ENCODE measurements around the gene GXYLT2. TPM values are rescaled to one million over a fixed set of nuclear protein-coding genes. Genes with fewer than 3 reads are reported as not detected.

Gene GXYLT2
- total and polyA plus RNA-seq, 2 donors (not counting 1 experiment from before 2014, with no cell fraction given) = 6.6 to 25.9 TPM

GRCh38 chr3:72930754-72931153 lies 42.9 kb downstream of the GXYLT2 start:
- no peaks in the 10 kb centered on the region for H3K4me1 ChIP-seq (ENCODE audit: control insufficient read depth, extremely low read depth, insufficient read depth, low read length)

GRCh38 chr3:72932416-72932815 lies 44.6 kb downstream of the GXYLT2 start:
- Histone ChIP-seq H3K9me3 (ENCODE audit: control insufficient read depth, insufficient read depth, low read depth, low read length) (no peaks in the 10 kb centered on the region), H3K27ac (ENCODE audit: insufficient read depth, low read length) (no peak overlapping the region), H3K4me1 (ENCODE audit: control insufficient read depth, extremely low read depth, insufficient read depth, low read length) (no peaks in the 10 kb centered on the region), H3K36me3 (ENCODE audit: control insufficient read depth, insufficient read depth, low read length) (no peaks in the 10 kb centered on the region), H4K20me1 (ENCODE audit: control insufficient read depth, extremely low read depth, insufficient read depth, low read length) (no peaks in the 10 kb centered on the region), H3K9ac (ENCODE audit: insufficient read depth, low read length) (no peak overlapping the region), H3K79me2 (ENCODE audit: control insufficient read depth, insufficient read depth, low read length) (no peaks in the 10 kb centered on the region), H3K27me3 (ENCODE audit: control insufficient read depth, insufficient read depth, low read length) (no peaks in the 10 kb centered on the region), H2AFZ (ENCODE audit: low read length) (no peak overlapping the region), H3K4me2 (ENCODE audit: extremely low read depth, insufficient read depth, low read length) (no peak overlapping the region), H3K4me3 (replicated peaks in 1 of 4; ENCODE audit: control extremely low read depth in 1 of 4, insufficient read depth in 1 of 4, low read depth in 3 of 4, low read length in 4 of 4) (no peak overlapping the region)
- TF ChIP-seq CTCF (conservative IDR thresholded peaks at IDR 0.05 in 1 of 2, IDR thresholded peaks at IDR 0.05 in 1 of 2; ENCODE audit: low read depth in 1 of 2, low read length in 2 of 2) (no peak), EZH2 (IDR thresholded peaks at IDR 0.05; ENCODE audit: low read length, missing control alignments) (no peak)
- DNase-seq (ENCODE audit: low read depth in 2 of 2) = no peak

More at GRCh38 chr3:72930754-72931153, 42.9 kb downstream of the GXYLT2 start:
- Histone ChIP-seq H3K79me2 (ENCODE audit: control insufficient read depth, insufficient read depth, low read length) (no peaks in the 10 kb centered on the region), H3K36me3 (ENCODE audit: control insufficient read depth, insufficient read depth, low read length) (no peaks in the 10 kb centered on the region), H3K27ac (ENCODE audit: insufficient read depth, low read length) (no peak overlapping the region), H4K20me1 (ENCODE audit: control insufficient read depth, extremely low read depth, insufficient read depth, low read length) (no peaks in the 10 kb centered on the region), H3K27me3 (ENCODE audit: control insufficient read depth, insufficient read depth, low read length) (no peaks in the 10 kb centered on the region), H3K4me3 (replicated peaks in 1 of 4; ENCODE audit: control extremely low read depth in 1 of 4, insufficient read depth in 1 of 4, low read depth in 3 of 4, low read length in 4 of 4) (no peak overlapping the region), H3K4me2 (ENCODE audit: extremely low read depth, insufficient read depth, low read length) (no peak overlapping the region), H3K9ac (ENCODE audit: insufficient read depth, low read length) (no peak overlapping the region), H2AFZ (ENCODE audit: low read length) (no peak overlapping the region), H3K9me3 (ENCODE audit: control insufficient read depth, insufficient read depth, low read depth, low read length) (no peaks in the 10 kb centered on the region)
- no peak for DNase-seq (ENCODE audit: low read depth in 2 of 2)
- TF ChIP-seq CTCF (conservative IDR thresholded peaks at IDR 0.05 in 1 of 2, IDR thresholded peaks at IDR 0.05 in 1 of 2; ENCODE audit: low read depth in 1 of 2, low read length in 2 of 2) = no peak
- TF ChIP-seq EZH2 (IDR thresholded peaks at IDR 0.05; ENCODE audit: low read length, missing control alignments) = no peak

- Histone ChIP-seq H3K79me2 (ENCODE audit: control insufficient read depth, insufficient read depth, low read length) (no peaks in the 10 kb centered on the region), H4K20me1 (ENCODE audit: control insufficient read depth, extremely low read depth, insufficient read depth, low read length) (no peaks in the 10 kb centered on the region), H3K9ac (ENCODE audit: insufficient read depth, low read length) (no peak overlapping the region), H2AFZ (ENCODE audit: low read length) (peak overlapping the region; percentile 70), H3K27me3 (ENCODE audit: control insufficient read depth, insufficient read depth, low read length) (no peaks in the 10 kb centered on the region), H3K4me1 (ENCODE audit: control insufficient read depth, extremely low read depth, insufficient read depth, low read length) (no peaks in the 10 kb centered on the region), H3K36me3 (ENCODE audit: control insufficient read depth, insufficient read depth, low read length) (no peaks in the 10 kb centered on the region), H3K4me3 (replicated peaks in 1 of 4; ENCODE audit: control extremely low read depth in 1 of 4, insufficient read depth in 1 of 4, low read depth in 3 of 4, low read length in 4 of 4) (peak overlapping the region in 2 of 4 experiments; percentile 23 to 37), H3K9me3 (ENCODE audit: control insufficient read depth, insufficient read depth, low read depth, low read length) (no peaks in the 10 kb centered on the region), H3K27ac (ENCODE audit: insufficient read depth, low read length) (peak overlapping the region; percentile 27), H3K4me2 (ENCODE audit: extremely low read depth, insufficient read depth, low read length) (peak overlapping the region; percentile 30)
- TF ChIP-seq CTCF (conservative IDR thresholded peaks at IDR 0.05 in 1 of 2, IDR thresholded peaks at IDR 0.05 in 1 of 2; ENCODE audit: low read depth in 1 of 2, low read length in 2 of 2) (peak; percentile 66 to 70), EZH2 (IDR thresholded peaks at IDR 0.05; ENCODE audit: low read length, missing control alignments) (no peak)
- DNase-seq (ENCODE audit: low read depth in 2 of 2) = peak; percentile 98 to 99
Measured at GRCh38 chr3:72938471-72939265, 50.8 kb downstream of the GXYLT2 start.
